Karpas-422 (cell line): ENCODE data around the gene S100A7. TPM values are rescaled to one million over a fixed set of nuclear protein-coding genes. Genes with fewer than 3 reads are reported as not detected.
A peak's percentile ranks its signal among the peaks of the same experiment; 100 is the strongest.

Experiments
- DNase-seq: peaks from one replicate; pipeline ENCODE4 v3.0.0-alpha.2; 2015
- H2AFZ ChIP-seq: fragments of 200-600 bp; sonication (generic); 2 replicates; pipeline ENCODE4 v1.6.1; 2014; ENCODE audit warnings: antibody characterized with exemption, low read length, mixed read lengths
- H3K27ac ChIP-seq: fragments of 200-600 bp; sonication (generic); 2 replicates; pipeline ENCODE4 v1.5.1; 2014; ENCODE audit warnings: mild to moderate bottlenecking, low read length, moderate library complexity
- H3K27me3 ChIP-seq: fragments of 200-600 bp; sonication (generic); 2 replicates; pipeline ENCODE4 v1.6.1; 2014; ENCODE audit warnings: low read length, mixed read lengths
- H3K36me3 ChIP-seq: fragments of 200-600 bp; sonication (generic); 2 replicates; pipeline ENCODE4 v1.6.1; 2014; ENCODE audit warnings: low read length, mixed read lengths; ENCODE audit not compliant: insufficient read depth
- H3K4me1 ChIP-seq: fragments of 200-600 bp; sonication (generic); 2 replicates; pipeline ENCODE4 v1.6.1; 2014; ENCODE audit warnings: mild to moderate bottlenecking, low read length, mixed read lengths
- H3K4me2 ChIP-seq: fragments of 200-600 bp; sonication (generic); 2 replicates; pipeline ENCODE4 v1.6.1; 2014; ENCODE audit warnings: low read length, low read depth, mild to moderate bottlenecking; ENCODE audit not compliant: poor library complexity, severe bottlenecking
- H3K4me3 ChIP-seq: fragments of 200-600 bp; sonication (generic); 2 replicates; pipeline ENCODE4 v1.5.1; 2014; ENCODE audit warnings: mild to moderate bottlenecking, antibody characterized with exemption, low read length, mixed read lengths
- H3K79me2 ChIP-seq: fragments of 200-600 bp; sonication (generic); 2 replicates; pipeline ENCODE4 v1.6.1; 2014; ENCODE audit warnings: mild to moderate bottlenecking, low read length, mixed read lengths
- H3K9ac ChIP-seq: fragments of 200-600 bp; sonication (generic); 2 replicates; pipeline ENCODE4 v1.6.0; 2014; ENCODE audit warnings: low read length
- H3K9me2 ChIP-seq: fragments of 200-600 bp; sonication (generic), shearing (Covaris generic); replicated peaks from 2 replicates; pipeline ENCODE4 v1.6.0; 2014; ENCODE audit warnings: mild to moderate bottlenecking, low read length, moderate library complexity; ENCODE audit not compliant: insufficient read depth
- H3K9me3 ChIP-seq: fragments of 300-700, 200-600 bp; sonication (generic); 2 replicates; pipeline ENCODE4 v1.6.1; 2014; ENCODE audit warnings: low read length, mixed read lengths
- H4K20me1 ChIP-seq: fragments of 200-600 bp; sonication (generic); 2 replicates; pipeline ENCODE4 v1.6.1; 2014; ENCODE audit warnings: mild to moderate bottlenecking, antibody characterized with exemption, low read length, low read depth; ENCODE audit not compliant: insufficient read depth
- total RNA-seq: library from RNA; depleted of rRNA; stranded (reverse); fragments of >200 nt; shearing (Covaris generic); gene quantifications from 2 replicates; pipeline ENCODE4 v1.2.3, GENCODE V29; 2014; ENCODE audit warnings: low replicate concordance; rRNA removed

S100A7 gene
- not detected in 2 replicates for total RNA-seq

DNA sequence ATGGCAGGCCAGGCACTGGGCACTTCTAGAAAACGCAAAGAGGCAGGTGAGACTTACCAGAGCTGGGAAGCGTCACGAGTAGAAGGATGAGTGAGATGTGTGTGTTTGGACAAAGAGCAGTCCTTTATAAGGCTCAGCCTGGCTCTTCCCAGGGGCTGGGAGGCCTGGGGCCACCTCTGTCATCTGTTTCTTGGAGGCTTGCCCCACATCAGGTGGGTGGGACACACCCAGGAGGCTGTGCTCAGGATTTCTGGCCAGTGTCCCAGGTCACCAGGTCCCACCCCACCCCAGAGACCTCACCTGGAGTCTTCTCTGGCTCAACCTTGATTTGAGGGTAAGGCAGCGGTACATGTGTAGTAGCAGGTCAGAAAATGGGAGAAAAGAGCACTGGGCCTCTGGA, at the start of gene S100A7:
TSS of gene S100A7 (minus strand) at position 101 of the 400 bp plus-strand sequence. CDS start 1,638 bp downstream, outside the sequence.
- H3K9me3 ChIP-seq = no peaks in the 10 kb centered on the region
- H3K9ac ChIP-seq = no peak within 1 kb of the TSS
- H3K4me3 ChIP-seq = no peak within 1 kb of the TSS
- H3K27ac ChIP-seq = no peak within 1 kb of the TSS
- DNase-seq = peak; percentile 24
- no peaks in the 10 kb centered on the region for H3K79me2 ChIP-seq
- H4K20me1 ChIP-seq = no peaks in the 10 kb centered on the region
- H3K9me2 ChIP-seq = no peaks in the 10 kb centered on the region
- H3K36me3 ChIP-seq = no peaks in the 10 kb centered on the region
- H3K4me2 ChIP-seq = no peak within 1 kb of the TSS
- no peaks in the 10 kb centered on the region for H3K4me1 ChIP-seq
- no peak within 1 kb of the TSS for H2AFZ ChIP-seq
- H3K27me3 ChIP-seq = no peaks in the 10 kb centered on the region

DNA sequence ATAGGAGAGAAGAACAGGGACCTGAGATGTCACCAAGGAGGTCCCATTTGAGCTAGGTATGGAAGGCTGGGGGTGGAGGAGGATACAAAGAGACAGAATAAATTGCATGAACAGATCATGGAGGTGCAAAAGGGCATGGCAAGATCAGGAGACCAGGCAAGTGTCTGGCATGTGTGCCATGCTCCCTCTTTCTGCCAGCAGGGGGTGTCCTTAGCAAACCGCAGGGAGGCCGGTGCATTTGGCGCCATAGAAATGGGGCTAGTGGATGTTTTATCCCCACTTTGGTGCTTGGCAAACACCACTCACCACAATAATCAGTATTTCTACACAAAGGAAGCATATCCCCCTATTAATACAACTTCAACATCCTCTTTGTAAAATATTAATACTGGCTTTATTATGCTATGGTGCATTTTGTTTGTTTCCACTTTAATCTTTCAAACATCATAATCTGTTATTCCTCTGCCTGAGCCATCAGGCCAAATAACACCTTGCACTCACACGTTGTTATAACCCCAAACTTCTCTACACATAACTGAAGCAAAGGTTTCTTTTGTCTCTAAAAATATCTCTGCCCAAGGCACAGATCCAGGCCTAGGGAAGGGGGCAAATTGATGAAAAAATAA, 49.4 kb upstream of the S100A7 start:
- no peaks in the 10 kb centered on the region for H3K4me1 ChIP-seq
- no peak overlapping the region for H3K9ac ChIP-seq
- no peak overlapping the region for H3K27ac ChIP-seq
- H3K36me3 ChIP-seq = no peaks in the 10 kb centered on the region
- no peaks in the 10 kb centered on the region for H3K9me2 ChIP-seq
- peak; percentile 80 for DNase-seq
- H3K27me3 ChIP-seq = no peaks in the 10 kb centered on the region
- H4K20me1 ChIP-seq = no peaks in the 10 kb centered on the region
- H3K9me3 ChIP-seq = no peaks in the 10 kb centered on the region
- H3K4me3 ChIP-seq = no peak overlapping the region
- no peak overlapping the region; the same call in 1 of the 2 replicates for H2AFZ ChIP-seq
- no peak overlapping the region for H3K4me2 ChIP-seq
- H3K79me2 ChIP-seq = no peaks in the 10 kb centered on the region

DNA sequence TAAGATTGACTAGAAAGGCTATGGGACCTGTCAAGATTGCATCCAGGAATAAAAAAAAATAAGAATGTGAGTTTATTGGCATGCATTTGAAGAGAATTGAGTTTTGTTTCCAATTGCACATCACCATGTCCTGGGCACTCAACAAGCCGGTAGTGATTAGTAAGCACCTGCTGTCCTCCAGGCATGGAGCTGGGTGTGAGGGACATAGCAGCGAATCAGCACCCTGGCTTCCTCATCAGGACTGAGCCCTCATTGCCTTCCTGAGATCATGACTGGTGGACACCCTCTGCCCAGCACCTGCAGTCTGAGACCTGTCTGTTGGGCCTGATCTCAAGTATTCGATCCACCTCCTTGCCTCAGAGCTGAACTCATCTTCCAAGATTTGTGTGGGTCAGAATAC, 48.6 kb upstream of the S100A7 start:
- no peak overlapping the region for H3K4me3 ChIP-seq
- no peaks in the 10 kb centered on the region for H3K36me3 ChIP-seq
- no peaks in the 10 kb centered on the region for H3K79me2 ChIP-seq
- H3K9me2 ChIP-seq = no peaks in the 10 kb centered on the region
- no peak for DNase-seq
- H3K27me3 ChIP-seq = no peaks in the 10 kb centered on the region
- no peaks in the 10 kb centered on the region for H3K4me1 ChIP-seq
- H3K4me2 ChIP-seq = no peak overlapping the region
- H3K9ac ChIP-seq = no peak overlapping the region
- H3K9me3 ChIP-seq = no peaks in the 10 kb centered on the region
- H3K27ac ChIP-seq = no peak overlapping the region
- H4K20me1 ChIP-seq = no peaks in the 10 kb centered on the region
- H2AFZ ChIP-seq = no peak overlapping the region

DNA sequence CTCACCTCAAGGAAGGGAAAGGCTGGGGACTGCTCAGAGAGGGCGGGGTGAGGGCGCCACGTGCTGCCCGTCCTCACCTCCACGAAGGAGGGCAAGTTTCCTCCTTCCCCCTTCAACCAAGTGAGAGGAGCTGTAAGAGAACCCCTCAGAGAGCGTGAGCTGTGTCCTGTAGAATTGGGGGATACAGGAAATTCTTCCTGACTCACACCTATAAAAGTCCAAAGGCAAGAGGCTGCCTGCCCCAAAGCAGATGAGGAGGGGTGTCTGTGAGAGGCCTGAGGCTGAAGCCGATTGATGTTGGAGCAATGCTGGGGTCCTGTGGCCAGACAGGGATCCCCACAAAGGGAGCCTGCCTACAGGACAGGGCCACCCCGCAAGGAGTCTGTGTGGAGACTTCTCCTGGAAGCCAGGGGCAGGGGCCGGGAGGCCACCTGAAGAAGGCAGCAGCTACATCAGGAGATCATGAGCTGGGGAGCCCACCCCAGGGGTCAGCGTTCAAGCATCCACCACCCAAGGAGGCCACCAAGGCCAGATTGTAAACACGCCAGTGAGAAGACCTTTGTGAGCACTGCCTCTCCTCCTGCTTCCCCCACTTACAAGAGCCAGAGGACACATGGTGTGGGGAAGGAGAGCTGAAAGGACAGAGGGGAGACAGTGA, 47.6 kb upstream of the S100A7 start:
- no peak overlapping the region for H2AFZ ChIP-seq
- H3K79me2 ChIP-seq = no peaks in the 10 kb centered on the region
- H3K27ac ChIP-seq = no peak overlapping the region
- H4K20me1 ChIP-seq = no peaks in the 10 kb centered on the region
- H3K27me3 ChIP-seq = no peaks in the 10 kb centered on the region
- no peaks in the 10 kb centered on the region for H3K9me2 ChIP-seq
- H3K9me3 ChIP-seq = no peaks in the 10 kb centered on the region
- H3K9ac ChIP-seq = no peak overlapping the region
- H3K4me2 ChIP-seq = no peak overlapping the region
- no peaks in the 10 kb centered on the region for H3K4me1 ChIP-seq
- no peak overlapping the region for H3K4me3 ChIP-seq
- DNase-seq = no peak
- H3K36me3 ChIP-seq = no peaks in the 10 kb centered on the region

DNA sequence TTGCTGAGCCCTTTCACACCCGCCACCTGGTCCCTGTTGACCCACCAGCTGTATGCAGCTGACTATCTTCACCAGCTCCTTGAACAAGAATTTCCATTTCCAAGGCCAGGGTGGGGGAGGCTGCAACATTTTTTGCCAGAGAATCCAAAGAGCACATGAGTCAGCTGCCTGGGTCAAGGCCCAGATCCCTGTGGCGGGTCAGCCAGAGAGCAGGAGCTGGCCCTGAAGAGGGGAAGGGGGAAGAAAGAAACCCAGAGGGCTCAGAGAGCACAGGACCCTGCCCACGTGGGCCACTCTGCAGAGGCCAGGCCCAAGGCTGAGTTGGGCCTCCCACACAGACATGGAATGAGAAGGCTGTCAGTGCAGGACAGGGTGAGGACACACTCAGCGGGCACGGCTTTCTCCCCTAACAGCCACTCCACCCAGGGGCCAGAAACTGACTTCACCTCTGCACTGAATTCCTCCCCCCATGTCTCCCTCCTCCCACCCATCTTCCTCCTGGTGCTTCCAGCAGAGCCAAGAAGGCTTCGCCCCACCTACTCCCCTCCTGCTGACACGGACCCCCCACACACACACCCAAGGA, 46.5 kb upstream of the S100A7 start:
- no peak overlapping the region for H3K4me3 ChIP-seq
- no peaks in the 10 kb centered on the region for H4K20me1 ChIP-seq
- no peaks in the 10 kb centered on the region for H3K27me3 ChIP-seq
- H3K9ac ChIP-seq = no peak overlapping the region
- no peaks in the 10 kb centered on the region for H3K9me2 ChIP-seq
- no peaks in the 10 kb centered on the region for H3K79me2 ChIP-seq
- no peak overlapping the region for H3K4me2 ChIP-seq
- no peaks in the 10 kb centered on the region for H3K4me1 ChIP-seq
- H2AFZ ChIP-seq = no peak overlapping the region
- no peak for DNase-seq
- H3K27ac ChIP-seq = no peak overlapping the region
- H3K9me3 ChIP-seq = no peaks in the 10 kb centered on the region
- H3K36me3 ChIP-seq = no peaks in the 10 kb centered on the region

DNA sequence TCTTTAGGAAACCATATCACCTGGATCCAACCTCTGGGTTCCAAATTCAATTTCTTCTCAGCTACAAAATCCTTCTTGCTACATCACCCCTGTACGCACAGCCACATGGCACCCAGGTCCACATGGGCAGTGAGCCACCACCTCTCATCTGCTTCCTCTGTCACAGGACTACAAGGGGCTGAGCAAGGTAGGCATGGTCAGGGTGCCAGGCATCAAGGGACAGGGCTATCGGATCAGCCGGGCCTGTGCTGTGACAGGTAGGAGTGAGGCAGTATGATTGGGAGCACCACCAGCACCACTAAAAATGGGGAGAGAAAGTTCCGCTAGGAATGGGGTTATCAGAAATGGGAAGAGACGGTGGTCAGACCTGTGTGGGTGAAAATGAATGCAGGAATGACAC, 45.9 kb upstream of the S100A7 start:
- Histone ChIP-seq H3K9ac (no peak overlapping the region), H3K27me3 (no peaks in the 10 kb centered on the region)
- DNase-seq = no peak

DNA sequence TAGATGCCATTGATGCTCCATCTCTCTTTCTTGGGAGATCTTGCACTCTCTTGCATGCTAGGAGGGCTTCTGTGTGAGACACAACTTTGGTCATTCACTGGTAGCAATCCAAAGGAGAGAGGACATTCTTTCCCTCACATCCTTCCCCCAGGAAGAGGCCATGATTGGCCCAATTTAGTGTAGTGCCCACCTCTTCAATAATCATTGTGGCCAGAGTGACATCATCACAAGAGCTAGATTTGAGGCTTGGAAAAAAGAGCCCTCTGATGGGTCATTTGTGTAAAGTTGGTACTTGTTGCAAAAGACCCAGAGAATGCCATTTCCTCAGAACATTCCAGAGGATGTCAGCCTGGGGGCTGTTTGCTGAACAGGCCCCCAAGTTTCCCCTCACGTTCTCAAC, 45.1 kb upstream of the S100A7 start:
- H3K4me2 ChIP-seq = no peak overlapping the region
- no peak overlapping the region for H3K27ac ChIP-seq
- H3K9me3 ChIP-seq = no peaks in the 10 kb centered on the region
- no peaks in the 10 kb centered on the region for H3K4me1 ChIP-seq
- DNase-seq = no peak
- H3K79me2 ChIP-seq = no peaks in the 10 kb centered on the region
- H3K9ac ChIP-seq = no peak overlapping the region
- no peak overlapping the region for H2AFZ ChIP-seq
- H3K27me3 ChIP-seq = no peaks in the 10 kb centered on the region
- H4K20me1 ChIP-seq = no peaks in the 10 kb centered on the region
- H3K36me3 ChIP-seq = no peaks in the 10 kb centered on the region
- H3K4me3 ChIP-seq = no peak overlapping the region
- H3K9me2 ChIP-seq = no peaks in the 10 kb centered on the region

More for the DNA sequence above, 45.9 kb upstream of the S100A7 start:
- Histone ChIP-seq H3K9me3 (no peaks in the 10 kb centered on the region), H3K27ac (no peak overlapping the region), H3K4me1 (no peaks in the 10 kb centered on the region), H4K20me1 (no peaks in the 10 kb centered on the region), H3K4me2 (no peak overlapping the region), H2AFZ (no peak overlapping the region), H3K36me3 (no peaks in the 10 kb centered on the region), H3K4me3 (no peak overlapping the region), H3K79me2 (no peaks in the 10 kb centered on the region), H3K9me2 (no peaks in the 10 kb centered on the region)

DNA sequence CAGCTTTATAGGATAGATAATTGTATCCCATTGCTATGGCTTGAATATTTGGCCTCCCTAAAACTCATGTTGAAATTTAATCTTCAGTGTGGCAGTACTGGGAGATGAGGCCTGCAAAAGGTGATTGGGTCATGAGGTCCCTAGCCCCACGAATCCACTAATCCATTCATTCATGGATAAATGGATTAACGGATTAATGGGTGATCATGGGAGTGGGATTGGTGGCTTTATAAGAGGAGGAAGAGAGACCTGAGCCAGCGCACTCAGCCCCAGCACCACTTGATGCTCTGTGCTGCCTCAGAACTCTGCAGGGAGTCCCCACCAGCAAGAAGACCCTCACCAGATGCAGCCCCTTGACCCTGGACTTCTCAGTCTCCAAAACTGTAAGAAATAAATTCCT, 43.3 kb upstream of the S100A7 start:
- Histone ChIP-seq H3K4me3 (no peak overlapping the region), H3K4me2 (no peak overlapping the region), H3K79me2 (no peaks in the 10 kb centered on the region)

More for the DNA sequence above, 43.3 kb upstream of the S100A7 start:
- H3K9me3 ChIP-seq = no peaks in the 10 kb centered on the region
- no peak for DNase-seq
- no peaks in the 10 kb centered on the region for H4K20me1 ChIP-seq
- no peaks in the 10 kb centered on the region for H3K27me3 ChIP-seq
- no peak overlapping the region for H3K27ac ChIP-seq
- H3K9ac ChIP-seq = no peak overlapping the region
- no peak overlapping the region for H2AFZ ChIP-seq
- no peaks in the 10 kb centered on the region for H3K9me2 ChIP-seq
- H3K36me3 ChIP-seq = no peaks in the 10 kb centered on the region
- H3K4me1 ChIP-seq = no peaks in the 10 kb centered on the region
